Astrocyte (in vitro differentiated cells and primary cell): ENCODE data around the gene ARHGAP26. TPM values are rescaled to one million over a fixed set of nuclear protein-coding genes. Genes with fewer than 3 reads are reported as not detected.

Experiments used
- DNase-seq: peaks from one replicate; pipeline ENCODE4 v3.0.0-alpha.2; 2010; ENCODE audit warnings: low read depth
- FAIRE-seq: peaks from 2 replicates; lab custom pipeline; 2011; peaks lifted over from hg19 to GRCh38; lab: Jason Lieb, UNC
- H2AFZ ChIP-seq: 2 replicates; pipeline ENCODE4 v1.6.0; 2012; ENCODE audit warnings: low read depth, low read length, inconsistent platforms
- H3K27ac ChIP-seq: 2 replicates; pipeline ENCODE4 v1.5.1; 2011; ENCODE audit warnings: low read depth, low read length, inconsistent platforms
- H3K27me3 ChIP-seq: 2 replicates; pipeline ENCODE4 v1.6.0; 2011; ENCODE audit warnings: low read length, inconsistent platforms; ENCODE audit not compliant: insufficient read depth
- H3K36me3 ChIP-seq: 2 replicates; pipeline ENCODE4 v1.5.1; 2011; ENCODE audit warnings: low read length, inconsistent platforms; ENCODE audit not compliant: insufficient read depth
- H3K4me1 ChIP-seq: 2 replicates; pipeline ENCODE4 v1.5.1; 2011; ENCODE audit warnings: low read length, inconsistent platforms; ENCODE audit not compliant: insufficient read depth
- H3K4me2 ChIP-seq: 2 replicates; pipeline ENCODE4 v1.6.0; 2012; ENCODE audit warnings: low read length, inconsistent platforms
- H3K4me3 ChIP-seq: 2 replicates; pipeline ENCODE4 v1.5.1; 2011; ENCODE audit warnings: low read depth, mild to moderate bottlenecking, low read length, inconsistent platforms; ENCODE audit not compliant: insufficient read depth
- H3K79me2 ChIP-seq: 2 replicates; pipeline ENCODE4 v1.6.0; 2012; ENCODE audit warnings: mild to moderate bottlenecking, low read length, inconsistent platforms; ENCODE audit not compliant: insufficient read depth
- H3K9ac ChIP-seq: 2 replicates; pipeline ENCODE4 v1.6.0; 2012; ENCODE audit warnings: mild to moderate bottlenecking, low read length, inconsistent platforms
- H3K9me3 ChIP-seq: 2 replicates; pipeline ENCODE4 v1.5.1; 2012; ENCODE audit warnings: low read depth, mild to moderate bottlenecking, low read length, inconsistent platforms; ENCODE audit not compliant: insufficient read depth
- H4K20me1 ChIP-seq: 2 replicates; pipeline ENCODE4 v1.6.0; 2012; ENCODE audit warnings: low read length, inconsistent platforms; ENCODE audit not compliant: insufficient read depth
- H3K27ac Mint-ChIP-seq: one replicate; pipeline ENCODE4 v1.8.0; 2021; ENCODE audit warnings: mild to moderate bottlenecking, mixed read lengths; ENCODE audit not compliant: unreplicated experiment
- H3K27me3 Mint-ChIP-seq: one replicate; pipeline ENCODE4 v1.8.0; 2021; ENCODE audit warnings: low read depth, mixed read lengths; ENCODE audit not compliant: unreplicated experiment
- H3K36me3 Mint-ChIP-seq: one replicate; pipeline ENCODE4 v1.8.0; 2021; ENCODE audit warnings: low read depth, mixed read lengths; ENCODE audit not compliant: unreplicated experiment
- H3K4me1 Mint-ChIP-seq: one replicate; pipeline ENCODE4 v1.8.0; 2021; ENCODE audit warnings: low read depth, mixed read lengths; ENCODE audit not compliant: unreplicated experiment
- H3K4me3 Mint-ChIP-seq: one replicate; pipeline ENCODE4 v1.8.0; 2021; ENCODE audit warnings: mild to moderate bottlenecking, moderate library complexity, mixed read lengths; ENCODE audit not compliant: unreplicated experiment
- H3K9me3 Mint-ChIP-seq: one replicate; pipeline ENCODE4 v1.8.0; 2021; ENCODE audit warnings: mild to moderate bottlenecking, mixed read lengths; ENCODE audit not compliant: unreplicated experiment
- EZH2 ChIP-seq: IDR thresholded peaks from 2 replicates; pipeline ENCODE4 v1.6.1; 2012; ENCODE audit warnings: mild to moderate bottlenecking, low read length, inconsistent platforms; ENCODE audit not compliant: insufficient read depth
- total RNA-seq: library from RNA; stranded (reverse); gene quantifications from 2 replicates; pipeline ENCODE4 v1.2.1, GENCODE V29; 2021
- TF ChIP-seq, protein P1 (sequence below): IDR thresholded peaks from 2 replicates; pipeline ENCODE4 v1.5.1; 2011; ENCODE audit warnings: low read depth, mild to moderate bottlenecking, inconsistent platforms, low read length, moderate library complexity; ENCODE audit not compliant: insufficient read depth

ARHGAP26 gene
- total RNA-seq, 1 donor from 2014 or later: 5.6 TPM

- H3K27ac ChIP-seq: no peak overlapping the region
- DNase-seq (no peak), FAIRE-seq (no peak)
- Mint-ChIP-seq H3K9me3 (no peaks in the 10 kb centered on the region), H3K36me3 (no peaks in the 10 kb centered on the region), H3K4me3 (no peak overlapping the region), H3K27me3 (no peaks in the 10 kb centered on the region), H3K27ac (no peak overlapping the region), H3K4me1 (peaks cover 4% of the 10 kb centered on the region)
- H3K27me3 ChIP-seq: no peaks in the 10 kb centered on the region
- H4K20me1 ChIP-seq: no peaks in the 10 kb centered on the region
- TF ChIP-seq, protein P1, sequence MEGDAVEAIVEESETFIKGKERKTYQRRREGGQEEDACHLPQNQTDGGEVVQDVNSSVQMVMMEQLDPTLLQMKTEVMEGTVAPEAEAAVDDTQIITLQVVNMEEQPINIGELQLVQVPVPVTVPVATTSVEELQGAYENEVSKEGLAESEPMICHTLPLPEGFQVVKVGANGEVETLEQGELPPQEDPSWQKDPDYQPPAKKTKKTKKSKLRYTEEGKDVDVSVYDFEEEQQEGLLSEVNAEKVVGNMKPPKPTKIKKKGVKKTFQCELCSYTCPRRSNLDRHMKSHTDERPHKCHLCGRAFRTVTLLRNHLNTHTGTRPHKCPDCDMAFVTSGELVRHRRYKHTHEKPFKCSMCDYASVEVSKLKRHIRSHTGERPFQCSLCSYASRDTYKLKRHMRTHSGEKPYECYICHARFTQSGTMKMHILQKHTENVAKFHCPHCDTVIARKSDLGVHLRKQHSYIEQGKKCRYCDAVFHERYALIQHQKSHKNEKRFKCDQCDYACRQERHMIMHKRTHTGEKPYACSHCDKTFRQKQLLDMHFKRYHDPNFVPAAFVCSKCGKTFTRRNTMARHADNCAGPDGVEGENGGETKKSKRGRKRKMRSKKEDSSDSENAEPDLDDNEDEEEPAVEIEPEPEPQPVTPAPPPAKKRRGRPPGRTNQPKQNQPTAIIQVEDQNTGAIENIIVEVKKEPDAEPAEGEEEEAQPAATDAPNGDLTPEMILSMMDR: no peak
- TF ChIP-seq EZH2: no peak
- no peak overlapping the region for H3K4me3 ChIP-seq
- no peak overlapping the region for H3K9ac ChIP-seq
- no peaks in the 10 kb centered on the region for H3K79me2 ChIP-seq
- no peak overlapping the region for H3K4me2 ChIP-seq
- H2AFZ ChIP-seq: no peak overlapping the region
- H3K4me1 ChIP-seq: peaks cover 2% of the 10 kb centered on the region
- H3K9me3 ChIP-seq: no peaks in the 10 kb centered on the region
- H3K36me3 ChIP-seq: no peaks in the 10 kb centered on the region
Observed at GRCh38 chr5:142938266-142938880, 168.2 kb downstream of the ARHGAP26 start.

GRCh38 chr5:142939006-142939405, 168.8 kb downstream of the ARHGAP26 start:
- Mint-ChIP-seq H3K4me1 (peaks cover 3% of the 10 kb centered on the region), H3K36me3 (no peaks in the 10 kb centered on the region), H3K4me3 (no peak overlapping the region), H3K27me3 (no peaks in the 10 kb centered on the region), H3K27ac (no peak overlapping the region), H3K9me3 (no peaks in the 10 kb centered on the region)
- no peaks in the 10 kb centered on the region for H3K79me2 ChIP-seq
- DNase-seq: no peak
- H3K4me2 ChIP-seq: no peak overlapping the region
- H3K4me1 ChIP-seq: peaks cover 2% of the 10 kb centered on the region
- TF ChIP-seq EZH2: no peak
- TF ChIP-seq, protein P1: no peak
- H4K20me1 ChIP-seq: no peaks in the 10 kb centered on the region
- H3K4me3 ChIP-seq: no peak overlapping the region
- no peak for FAIRE-seq
- no peak overlapping the region for H2AFZ ChIP-seq
- no peak overlapping the region for H3K27ac ChIP-seq
- no peak overlapping the region for H3K9ac ChIP-seq
- H3K36me3 ChIP-seq: no peaks in the 10 kb centered on the region
- no peaks in the 10 kb centered on the region for H3K27me3 ChIP-seq
- H3K9me3 ChIP-seq: no peaks in the 10 kb centered on the region

GRCh38 chr5:142939884-142940283, 169.7 kb downstream of the ARHGAP26 start:
- Histone ChIP-seq H3K79me2 (no peaks in the 10 kb centered on the region), H3K4me2 (no peak overlapping the region), H4K20me1 (no peaks in the 10 kb centered on the region), H3K9me3 (no peaks in the 10 kb centered on the region), H3K4me3 (no peak overlapping the region), H3K4me1 (peaks cover 2% of the 10 kb centered on the region), H3K27ac (no peak overlapping the region), H3K36me3 (no peaks in the 10 kb centered on the region), H3K27me3 (no peaks in the 10 kb centered on the region), H2AFZ (no peak overlapping the region), H3K9ac (no peak overlapping the region)
- no peak for DNase-seq
- Mint-ChIP-seq H3K27me3 (no peaks in the 10 kb centered on the region), H3K9me3 (no peaks in the 10 kb centered on the region), H3K4me1 (peaks cover 2% of the 10 kb centered on the region), H3K27ac (no peak overlapping the region), H3K4me3 (no peak overlapping the region), H3K36me3 (no peaks in the 10 kb centered on the region)
- TF ChIP-seq, protein P1: no peak
- TF ChIP-seq EZH2: no peak
- no peak for FAIRE-seq
